HEK293 (cell line): Measurements from ENCODE around the gene MLLT3.

ENCODE experiments used
- CTCF ChIA-PET: fragments of 350-600 bp; formaldehyde crosslinking; extraction: SDS; loops from one replicate; lab custom pipeline; 2021; ENCODE audit warnings: antibody characterized with exemption; lab: Yijun Ruan, JAX
- POLR2A ChIA-PET: fragments of 300-600 bp; formaldehyde crosslinking; extraction: SDS; loops from one replicate; lab custom pipeline; 2020; ENCODE audit warnings: antibody characterized with exemption, inconsistent platforms; lab: Yijun Ruan, JAX
- H3K27ac ChIP-seq: fragments of 200-500 bp; sonication (Bioruptor generic); 2 replicates; pipeline ENCODE4 v1.5.1; 2014; ENCODE audit warnings: low read depth, low read length, control low read depth, inconsistent platforms; ENCODE audit errors: extremely low read depth
- H3K36me3 ChIP-seq, 2 experiments: fragments of 200-500 bp in 1 of 2; sonication (Bioruptor generic) in 1 of 2; 1 replicate in 1 of 2; 2 replicates in 1 of 2; pipeline ENCODE4 v1.5.1; 2014 to 2017; ENCODE audit warnings: inconsistent platforms in 2 of 2, low read length in 2 of 2; ENCODE audit not compliant: control insufficient read depth in 2 of 2, insufficient read depth in 1 of 2
- H3K4me1 ChIP-seq: fragments of 200-500 bp; sonication (Bioruptor generic); 2 replicates; pipeline ENCODE4 v1.5.1; 2014; ENCODE audit warnings: mild to moderate bottlenecking, low read length, inconsistent platforms; ENCODE audit not compliant: control insufficient read depth, insufficient read depth
- H3K4me3 ChIP-seq: 2 replicates; pipeline ENCODE4 v1.5.1; 2011; ENCODE audit warnings: low read depth, mild to moderate bottlenecking, control low read depth, low read length, moderate library complexity
- H3K9me3 ChIP-seq: fragments of 200-500 bp; sonication (Bioruptor generic); 2 replicates; pipeline ENCODE4 v1.5.1; 2014; ENCODE audit warnings: low read depth, low read length, inconsistent platforms; ENCODE audit not compliant: control insufficient read depth, insufficient read depth
- BCL11A ChIP-seq: fragments of 450-650 bp; formaldehyde crosslinking; IDR thresholded peaks from 2 replicates; pipeline ENCODE4 v1.5.1; 2016; ENCODE audit warnings: low read depth, missing biosample characterization, missing genetic modification characterization
- MEIS1 ChIP-seq: sonication (generic); formaldehyde crosslinking; IDR thresholded peaks from 2 replicates; pipeline ENCODE4 v1.8.1; 2022; ENCODE audit warnings: missing genetic modification reagents, mild to moderate bottlenecking, borderline replicate concordance
- PRDM10 ChIP-seq: fragments of 450-650 bp; formaldehyde crosslinking; IDR thresholded peaks from 2 replicates; pipeline ENCODE4 v1.5.1; 2016; ENCODE audit warnings: missing biosample characterization, missing genetic modification characterization
- SP2 ChIP-seq: fragments of 450-650 bp; formaldehyde crosslinking; IDR thresholded peaks from 2 replicates; pipeline ENCODE4 v1.5.1; 2016; ENCODE audit warnings: missing biosample characterization, missing genetic modification characterization
- TCF7L2 ChIP-seq: IDR thresholded peaks from 2 replicates; pipeline ENCODE4 v1.6.1; 2011; ENCODE audit warnings: low read depth, mild to moderate bottlenecking, inconsistent platforms, low read length, moderate library complexity, borderline replicate concordance
- ZBTB44 ChIP-seq: fragments of 450-650 bp; IDR thresholded peaks from 2 replicates; pipeline ENCODE4 v1.5.1; 2018; ENCODE audit warnings: missing biosample characterization, mild to moderate bottlenecking, missing genetic modification characterization
- ZBTB7A ChIP-seq: fragments of 450-650 bp; formaldehyde crosslinking; IDR thresholded peaks from 2 replicates; pipeline ENCODE4 v1.5.1; 2016; ENCODE audit warnings: low read depth, missing biosample characterization, missing genetic modification characterization
- ZFP3 ChIP-seq: fragments of 450-650 bp; formaldehyde crosslinking; IDR thresholded peaks from 2 replicates; pipeline ENCODE4 v1.5.1; 2016; ENCODE audit warnings: low read depth, missing biosample characterization, missing genetic modification characterization
- ZNF10 ChIP-seq: fragments of 450-650 bp; formaldehyde crosslinking; IDR thresholded peaks from 2 replicates; pipeline ENCODE4 v1.5.1; 2017; ENCODE audit warnings: missing biosample characterization, missing genetic modification characterization
- ZNF133 ChIP-seq: fragments of 450-650 bp; formaldehyde crosslinking; IDR thresholded peaks from 2 replicates; pipeline ENCODE4 v1.5.1; 2016; ENCODE audit warnings: missing biosample characterization, missing genetic modification characterization
- ZNF324 ChIP-seq: fragments of 450-650 bp; formaldehyde crosslinking; IDR thresholded peaks from 2 replicates; pipeline ENCODE4 v1.5.1; 2016; ENCODE audit warnings: missing biosample characterization, missing genetic modification characterization
- ZNF394 ChIP-seq: fragments of 450-650 bp; formaldehyde crosslinking; IDR thresholded peaks from 2 replicates; pipeline ENCODE4 v1.5.1; 2016; ENCODE audit warnings: missing biosample characterization, missing genetic modification characterization, mild to moderate bottlenecking, moderate library complexity, borderline replicate concordance
- ZNF518A ChIP-seq: fragments of 450-650 bp; formaldehyde crosslinking; conservative IDR thresholded peaks from 2 replicates; pipeline ENCODE4 v1.5.1; 2016; ENCODE audit warnings: low read depth, missing biosample characterization, missing genetic modification characterization
- ZNF529 ChIP-seq: fragments of 450-650 bp; formaldehyde crosslinking; IDR thresholded peaks from 2 replicates; pipeline ENCODE4 v1.5.1; 2017; ENCODE audit warnings: missing genetic modification characterization, missing biosample characterization; ENCODE audit not compliant: insufficient replicate concordance
- ZNF530 ChIP-seq: fragments of 450-650 bp; formaldehyde crosslinking; IDR thresholded peaks from 2 replicates; pipeline ENCODE4 v1.5.1; 2016; ENCODE audit warnings: low read depth, missing biosample characterization, missing genetic modification characterization
- ZNF549 ChIP-seq: fragments of 450-650 bp; IDR thresholded peaks from 2 replicates; pipeline ENCODE4 v1.5.1; 2018; ENCODE audit warnings: missing biosample characterization, missing genetic modification characterization, mild to moderate bottlenecking, inconsistent platforms, moderate library complexity
- ZNF777 ChIP-seq: fragments of 450-650 bp; formaldehyde crosslinking; IDR thresholded peaks from 2 replicates; pipeline ENCODE4 v1.5.1; 2017; ENCODE audit warnings: missing biosample characterization, missing genetic modification characterization, borderline replicate concordance
- ZSCAN30 ChIP-seq: fragments of 450-650 bp; IDR thresholded peaks from 2 replicates; pipeline ENCODE4 v1.5.1; 2018; ENCODE audit warnings: missing biosample characterization, mild to moderate bottlenecking, missing genetic modification characterization, moderate library complexity
- TF ChIP-seq, protein P1 (sequence below): fragments of 450-650 bp; formaldehyde crosslinking; IDR thresholded peaks from 2 replicates; pipeline ENCODE4 v1.5.1; 2016; ENCODE audit warnings: missing biosample characterization, missing genetic modification characterization

Gene MLLT3

GRCh38 chr9:20603524-20604268 is 18.6 kb downstream of the MLLT3 start (continued):
- TF ChIP-seq PRDM10 (peak; percentile 43; the same call in 1 of the 2 replicates), TCF7L2 (peak; percentile 29; the same call in 1 of the 2 replicates)
- TF ChIP-seq, all 188 proteins: peak for 4

DNA sequence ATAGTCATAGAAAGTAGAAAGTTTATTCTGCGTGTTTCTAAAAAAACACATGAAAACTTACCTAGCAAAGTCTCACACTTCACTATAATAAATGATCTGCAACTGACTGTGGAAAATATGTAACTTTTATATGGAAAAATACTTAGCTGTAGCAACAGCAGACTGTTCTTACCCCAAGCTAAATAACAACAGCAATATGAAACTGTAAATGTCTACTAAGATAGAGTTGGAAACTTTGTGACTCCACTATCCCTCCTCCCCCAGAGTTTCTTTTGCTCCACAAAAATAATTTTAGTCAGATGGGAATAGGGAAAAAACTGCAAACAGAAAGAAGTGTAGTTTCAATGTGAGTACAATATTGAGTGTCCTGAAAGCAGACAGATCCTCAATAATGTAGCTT is 21.0 kb downstream of the MLLT3 start:
- CTCF ChIA-PET: interaction anchor here (0.6 to 2.3 kb wide), 2 partner anchors 11 to 68 kb away, joined by 3 to 8 read pairs; no protein-coding TSS in a partner anchor
- Histone ChIP-seq H3K27ac (no peak overlapping the region), H3K4me1 (peaks cover 42% of the 10 kb centered on the region), H3K36me3 (no peaks in the 10 kb centered on the region), H3K4me3 (no peak overlapping the region), H3K9me3 (no peaks in the 10 kb centered on the region)
- POLR2A ChIA-PET: interaction anchor here (1.2 to 2.7 kb wide), 2 partner anchors 21 to 32 kb away, joined by 3 to 10 read pairs; partner anchors contain the start of gene MLLT3
- no peak for TF ChIP-seq ZNF530
- TF ChIP-seq SP2 (tag by site-specific recombination): no peak
- no peak for TF ChIP-seq ZNF777 (tag by site-specific recombination)
- no peak for TF ChIP-seq ZNF549 (tag by site-specific recombination)
- no peak for TF ChIP-seq ZNF518A
- TF ChIP-seq ZNF133 (tag by site-specific recombination): no peak
- no peak for TF ChIP-seq ZBTB44 (tag by site-specific recombination)
- no peak for TF ChIP-seq ZSCAN30
- TF ChIP-seq, protein P1, sequence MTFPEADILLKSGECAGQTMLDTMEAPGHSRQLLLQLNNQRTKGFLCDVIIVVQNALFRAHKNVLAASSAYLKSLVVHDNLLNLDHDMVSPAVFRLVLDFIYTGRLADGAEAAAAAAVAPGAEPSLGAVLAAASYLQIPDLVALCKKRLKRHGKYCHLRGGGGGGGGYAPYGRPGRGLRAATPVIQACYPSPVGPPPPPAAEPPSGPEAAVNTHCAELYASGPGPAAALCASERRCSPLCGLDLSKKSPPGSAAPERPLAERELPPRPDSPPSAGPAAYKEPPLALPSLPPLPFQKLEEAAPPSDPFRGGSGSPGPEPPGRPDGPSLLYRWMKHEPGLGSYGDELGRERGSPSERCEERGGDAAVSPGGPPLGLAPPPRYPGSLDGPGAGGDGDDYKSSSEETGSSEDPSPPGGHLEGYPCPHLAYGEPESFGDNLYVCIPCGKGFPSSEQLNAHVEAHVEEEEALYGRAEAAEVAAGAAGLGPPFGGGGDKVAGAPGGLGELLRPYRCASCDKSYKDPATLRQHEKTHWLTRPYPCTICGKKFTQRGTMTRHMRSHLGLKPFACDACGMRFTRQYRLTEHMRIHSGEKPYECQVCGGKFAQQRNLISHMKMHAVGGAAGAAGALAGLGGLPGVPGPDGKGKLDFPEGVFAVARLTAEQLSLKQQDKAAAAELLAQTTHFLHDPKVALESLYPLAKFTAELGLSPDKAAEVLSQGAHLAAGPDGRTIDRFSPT (tag by site-specific recombination): no peak
- no peak for TF ChIP-seq ZNF529 (tag by site-specific recombination)
- TF ChIP-seq ZNF394 (tag by site-specific recombination): no peak
- no peak for TF ChIP-seq BCL11A (tag by site-specific recombination)
- no peak for TF ChIP-seq ZBTB7A (tag by site-specific recombination)
- TF ChIP-seq ZFP3 (tag by site-specific recombination): no peak
- TF ChIP-seq ZNF10 (tag by site-specific recombination): no peak
- no peak for TF ChIP-seq MEIS1 (CRISPR knock-in tag)
- TF ChIP-seq ZNF324 (tag by site-specific recombination): no peak
